NCI-H187 (cell line): ENCODE results near the gene PHPT1.
"Not testable (repeated sequence)": the region's sequence is repeated elsewhere in the genome, so short reads cannot be mapped to it uniquely, and the experiment has no call there.

Experiments used
- DNase-seq, 2 experiments: peaks; one replicate each; lab custom pipeline; 2025; lab: John Stamatoyannopoulos, UW

Gene PHPT1

DNA sequence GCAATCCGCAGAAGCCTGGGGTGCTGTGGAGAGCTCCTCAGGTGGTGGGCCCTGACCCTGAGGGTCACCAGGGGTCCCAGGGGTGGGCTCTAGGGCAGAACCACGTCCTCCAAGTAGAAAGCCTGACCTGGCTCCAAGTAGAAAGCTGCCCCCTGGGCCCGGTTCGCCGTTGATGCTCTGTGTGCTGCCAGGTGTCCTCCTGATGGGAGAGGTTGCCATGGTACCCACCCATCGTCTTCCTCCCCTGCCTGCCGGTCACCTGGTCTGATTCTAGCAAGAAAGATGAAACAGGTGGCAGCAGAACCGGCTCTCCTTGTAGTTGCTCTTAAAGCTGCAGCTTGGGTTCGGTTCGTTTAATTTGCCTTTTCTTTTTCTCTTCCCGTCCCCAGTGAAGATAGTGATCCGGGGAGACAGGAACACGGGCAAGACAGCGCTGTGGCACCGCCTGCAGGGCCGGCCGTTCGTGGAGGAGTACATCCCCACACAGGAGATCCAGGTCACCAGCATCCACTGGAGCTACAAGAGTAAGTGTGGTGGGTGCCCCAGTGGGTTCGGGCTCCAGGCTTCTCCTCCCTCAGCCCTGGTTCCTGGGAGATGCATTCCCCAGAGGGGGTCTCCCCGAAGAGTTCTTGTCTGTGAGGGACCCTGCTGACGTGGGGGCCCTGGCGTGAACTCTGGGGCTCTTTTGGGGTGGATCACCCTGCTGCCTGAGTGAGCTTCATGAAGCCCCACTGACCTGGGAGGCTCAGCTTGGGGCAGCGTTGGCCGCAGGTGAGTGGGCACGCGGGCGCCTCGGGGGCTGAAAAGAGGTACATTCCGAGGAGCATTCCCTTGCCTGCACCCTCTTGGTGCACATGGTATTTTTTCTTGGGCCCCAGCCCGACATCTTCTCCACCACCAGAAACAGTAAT is 25.8 kb upstream of the PHPT1 start:
- no peak for DNase-seq

- DNase-seq = no peak
Observed at GRCh38 chr9:136824496-136825225, 24.5 kb upstream of the PHPT1 start.

GRCh38 chr9:136825295-136826187 is 23.7 kb upstream of the PHPT1 start:
- no peak for DNase-seq

- no peak for DNase-seq
Observed at GRCh38 chr9:136826188-136826541, 23.0 kb upstream of the PHPT1 start.

- DNase-seq = no peak
Observed at GRCh38 chr9:136826703-136827582, 22.3 kb upstream of the PHPT1 start.

- no peak for DNase-seq
Observed at GRCh38 chr9:136827794-136828473, 21.3 kb upstream of the PHPT1 start.

GRCh38 chr9:136828474-136829140 is 20.6 kb upstream of the PHPT1 start:
- DNase-seq = no peak

GRCh38 chr9:136829412-136829811 is 19.8 kb upstream of the PHPT1 start:
- DNase-seq = no peak

DNA sequence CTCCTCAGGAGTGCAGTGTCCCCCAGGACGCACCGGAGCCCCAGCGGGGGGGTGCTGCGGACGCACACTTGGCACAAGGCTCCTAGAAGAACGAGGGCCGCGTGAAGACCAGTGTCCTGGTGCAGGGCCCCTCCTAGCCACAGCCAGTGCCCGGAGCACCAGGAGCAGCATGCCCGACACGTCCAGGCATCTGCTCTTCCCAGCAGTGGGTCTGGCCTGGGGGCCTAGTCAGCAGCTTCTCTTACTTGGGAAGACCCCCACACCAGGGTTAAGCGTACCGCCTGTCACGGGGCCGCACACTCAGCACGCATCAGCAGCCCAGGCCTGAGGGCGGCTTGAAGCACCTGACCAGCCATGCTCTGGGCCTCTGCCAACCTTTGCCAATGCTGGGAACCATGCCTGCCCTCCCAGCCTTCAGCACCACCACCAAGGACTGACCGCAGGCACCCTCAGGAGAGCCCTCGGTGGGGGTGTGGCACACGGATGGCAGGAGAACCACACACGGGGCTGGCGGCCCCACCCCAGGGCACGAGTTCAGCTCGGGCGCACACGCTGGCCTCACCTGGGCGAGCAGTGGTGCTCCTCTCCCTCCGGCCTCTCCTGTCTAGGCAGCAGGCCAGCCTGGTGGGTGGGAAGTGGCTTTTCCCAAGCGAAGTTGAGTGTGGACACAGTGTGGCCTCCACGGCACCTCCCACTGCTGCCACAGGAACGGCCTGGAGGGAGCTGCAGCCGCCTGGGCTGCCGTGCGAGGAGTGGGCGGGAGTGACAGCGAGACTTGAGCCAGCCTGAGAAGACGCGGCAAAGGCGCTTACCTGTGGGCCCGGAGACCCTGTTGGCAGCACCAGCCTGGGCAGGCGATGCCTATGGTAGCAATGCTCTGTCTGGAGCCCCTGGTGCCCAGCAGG is 19.0 kb upstream of the PHPT1 start:
- no peak for DNase-seq

DNA sequence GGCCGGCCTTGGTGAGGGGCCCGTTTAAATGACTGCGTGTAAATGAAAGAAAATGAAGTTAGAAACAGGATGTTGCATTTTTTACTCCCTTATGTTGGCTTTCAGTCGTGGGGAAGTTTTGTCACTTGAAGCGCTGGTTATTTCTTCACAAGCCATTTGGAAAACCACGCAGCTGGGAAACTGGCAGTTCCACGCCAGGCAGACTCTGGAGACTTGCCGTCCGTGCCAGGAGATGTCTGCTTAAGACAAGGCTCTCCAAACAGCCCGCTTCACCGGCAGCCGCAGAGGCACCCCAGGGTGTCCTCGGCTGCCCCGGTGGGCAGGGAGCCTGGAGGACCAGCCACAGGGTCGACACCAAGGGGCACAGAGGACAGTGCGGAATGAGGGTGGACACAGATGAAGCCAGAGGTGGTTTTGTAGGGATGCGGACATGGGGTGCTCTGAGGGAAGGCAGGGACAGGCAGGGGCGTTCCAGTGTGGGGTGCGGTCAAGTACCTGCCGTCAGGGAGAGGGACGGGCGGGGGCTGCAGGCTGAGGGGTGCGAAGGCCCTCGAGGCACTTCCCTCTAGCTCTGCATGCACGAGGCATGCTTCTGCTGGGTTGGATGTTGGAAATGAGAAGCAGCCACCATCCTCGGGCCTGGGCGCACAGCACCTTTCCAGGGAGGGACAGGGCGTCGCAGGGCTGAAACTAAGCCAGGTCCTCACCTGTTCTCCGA is 18.0 kb upstream of the PHPT1 start:
- DNase-seq = no peak

GRCh38 chr9:136831720-136832104 is 17.5 kb upstream of the PHPT1 start:
- no peak for DNase-seq

DNA sequence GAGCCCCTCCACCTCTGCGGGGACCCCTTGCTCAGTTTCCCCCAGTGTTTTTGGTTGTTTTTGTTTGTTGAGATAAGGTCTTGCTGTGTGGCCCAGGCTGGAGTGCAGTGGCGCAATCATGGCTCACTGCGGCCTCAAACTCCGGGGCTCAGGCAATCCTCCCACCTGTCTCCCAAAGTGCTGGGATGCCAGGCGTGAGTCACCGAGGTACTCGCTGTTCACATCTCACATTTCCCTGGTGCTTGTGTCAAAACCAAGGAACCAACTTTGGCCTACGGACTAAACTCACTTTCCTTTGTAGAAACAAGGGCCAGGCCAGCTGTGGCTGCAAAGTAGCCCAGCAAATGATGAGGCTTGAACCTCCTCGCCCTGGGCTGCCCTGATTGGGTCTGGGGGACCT is 16.6 kb upstream of the PHPT1 start:
- DNase-seq = no peak

- not testable (repeated sequence) for DNase-seq
Observed at GRCh38 chr9:136833381-136834048, 15.7 kb upstream of the PHPT1 start.

GRCh38 chr9:136835162-136835931 is 13.9 kb upstream of the PHPT1 start:
- DNase-seq = no peak

GRCh38 chr9:136835932-136836904 is 13.0 kb upstream of the PHPT1 start:
- no peak for DNase-seq
